GM19455 (cell line): ENCODE data around the gene TBX6.

Experiments
- ATAC-seq: cut with Tn5 transposase; IDR thresholded peaks from one replicate; pipeline ENCODE4 v1.9.1; 2021; ENCODE audit not compliant: unreplicated experiment

The TBX6 gene

GRCh38 chr16:30113711-30114333, 22.1 kb upstream of the TBX6 start:
- ATAC-seq = no peak

- no peak for ATAC-seq
Measured at GRCh38 chr16:30113031-30113710, 21.4 kb upstream of the TBX6 start, which contains the start of gene GDPD3. Gene GDPD3 (minus strand): TSS chr16:30113537. CDS start chr16:30113478, 59 bp downstream.

DNA sequence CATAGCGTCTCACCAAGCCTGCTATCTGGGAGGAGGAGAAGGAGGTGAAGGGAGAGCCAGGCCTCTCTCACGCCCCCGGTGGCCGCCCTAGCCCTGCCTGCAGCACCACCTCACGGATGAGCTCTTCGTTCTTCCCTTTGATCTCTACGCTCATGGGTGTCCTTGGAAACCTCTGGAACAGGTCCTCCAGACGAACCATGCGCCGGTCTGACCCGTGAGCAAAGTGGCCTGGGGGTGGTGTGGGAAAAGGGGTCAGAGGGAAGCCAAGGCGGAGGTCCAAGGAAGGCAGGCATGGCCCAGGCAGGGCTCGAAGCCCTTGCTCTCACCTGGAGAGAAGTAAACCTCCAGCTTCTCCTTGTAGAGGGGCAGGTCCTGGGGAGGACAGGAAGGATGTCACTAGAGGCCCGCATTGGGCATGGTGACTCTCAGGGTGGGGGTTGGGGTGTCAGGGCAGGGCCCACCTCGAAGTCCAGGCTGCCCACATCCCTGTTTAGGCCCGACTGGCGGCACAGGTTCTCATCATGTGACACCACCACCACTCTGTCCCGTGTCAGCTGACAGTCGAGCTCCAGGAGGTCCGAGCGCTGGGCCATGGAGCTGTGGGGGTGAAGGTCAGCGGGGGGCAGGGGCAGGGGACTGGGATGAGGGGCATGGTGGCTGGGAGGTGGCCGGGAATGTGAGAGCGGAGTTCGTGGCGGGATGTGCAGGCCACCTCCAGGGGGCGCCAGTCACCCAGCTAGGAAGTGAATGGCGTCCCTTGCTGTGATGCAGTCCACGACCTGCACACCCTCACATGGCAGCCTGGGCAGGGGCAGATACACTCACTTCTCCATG, 20.7 kb upstream of the TBX6 start:
- ATAC-seq = no peak

DNA sequence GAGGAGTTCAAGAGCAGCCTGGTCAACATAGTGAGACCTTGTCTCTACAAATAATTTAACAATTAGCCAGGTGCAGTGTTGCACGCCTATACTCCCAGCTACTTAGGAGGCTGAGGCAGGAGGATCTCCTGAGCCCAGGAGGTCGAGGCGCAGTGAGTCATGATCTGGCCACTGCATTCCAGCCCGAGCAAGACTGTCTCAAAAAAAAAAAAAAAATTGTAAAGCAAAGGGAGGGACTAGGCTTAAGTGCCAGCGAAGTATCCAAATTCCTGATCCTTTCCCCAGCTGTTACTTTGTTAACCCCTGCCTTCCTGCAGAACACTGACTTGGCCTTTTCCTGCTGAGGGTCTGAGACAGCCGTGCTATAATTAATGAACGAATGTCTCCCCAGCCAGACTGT, 18.9 kb upstream of the TBX6 start:
- ATAC-seq = no peak

DNA sequence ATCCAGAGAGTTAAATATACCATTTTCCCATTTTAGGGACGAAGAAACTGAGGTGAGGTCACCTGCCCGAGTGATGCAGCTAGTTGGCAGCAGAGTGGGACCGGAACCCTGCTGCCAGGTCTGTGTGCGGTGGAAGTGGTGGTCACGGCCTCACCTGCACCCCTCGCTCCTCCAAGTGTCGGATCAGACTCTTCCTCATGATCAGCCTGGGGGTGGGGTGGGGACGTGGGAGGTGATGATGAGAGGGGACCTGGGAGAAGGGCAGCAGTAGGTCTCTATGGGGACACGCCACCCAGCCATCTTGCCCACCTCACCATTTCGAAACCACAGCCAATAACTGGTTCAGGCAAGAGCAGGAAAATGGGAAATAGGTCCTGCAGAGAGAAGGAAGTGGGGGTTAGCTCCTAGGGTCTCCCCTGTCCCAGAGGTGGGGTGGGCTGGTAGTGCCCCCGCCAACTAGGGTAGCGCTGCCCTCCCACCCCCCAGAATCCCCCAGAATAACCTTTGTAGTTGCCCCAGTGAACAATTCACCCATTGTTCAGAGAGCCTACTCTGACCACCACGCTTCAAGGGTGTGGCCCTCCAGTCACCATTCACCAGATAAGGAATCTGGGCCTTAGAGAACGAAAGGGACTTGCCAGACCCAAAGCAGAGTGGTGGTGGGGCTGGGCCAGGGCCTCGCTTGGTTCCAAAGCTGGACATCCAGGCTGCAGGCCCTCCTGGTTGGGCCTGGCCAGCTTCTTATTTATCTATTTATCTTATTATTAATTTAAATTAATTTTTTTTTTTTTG, 16.5 kb upstream of the TBX6 start:
- ATAC-seq = no peak

DNA sequence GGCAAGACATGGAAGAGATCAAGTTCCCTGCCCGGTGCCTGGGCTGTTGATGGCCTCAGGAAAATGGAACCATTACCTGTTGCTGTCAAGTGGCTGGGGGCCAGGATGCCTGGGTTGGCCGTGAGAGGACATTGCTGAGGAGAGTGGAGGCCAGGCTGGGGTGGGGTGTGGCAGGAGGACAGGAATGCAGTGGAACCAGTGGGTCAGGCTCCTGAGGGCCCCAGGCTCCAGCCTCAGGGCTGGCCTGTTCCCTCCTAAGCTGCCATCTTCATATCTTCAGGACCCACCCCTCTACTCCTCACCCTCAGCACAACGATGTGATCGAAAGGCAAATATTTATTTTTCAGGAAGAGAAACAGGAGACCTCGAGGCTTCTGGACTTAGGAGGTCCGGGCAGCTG, 12.8 kb upstream of the TBX6 start:
- ATAC-seq = no peak

DNA sequence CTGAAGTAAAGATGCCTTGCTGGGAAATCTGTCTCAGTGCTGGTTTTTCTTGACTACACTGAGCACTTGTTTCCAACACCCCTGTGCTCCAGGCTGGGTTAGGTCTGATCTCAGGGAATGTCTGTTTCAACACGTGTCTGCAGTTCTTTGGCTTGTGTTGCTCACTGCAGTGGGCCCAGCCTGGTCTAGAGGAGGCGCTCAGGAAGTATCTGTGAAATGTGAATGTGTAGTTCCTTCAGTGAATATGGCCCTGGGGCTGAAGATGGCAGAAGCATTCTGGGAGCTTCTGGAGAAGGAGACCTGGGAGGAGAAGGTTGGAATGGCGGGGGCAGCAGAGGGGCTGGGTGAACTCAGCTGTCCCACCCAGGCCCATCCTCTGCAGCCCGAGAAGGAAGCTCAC, 12.4 kb upstream of the TBX6 start:
- no peak for ATAC-seq

DNA sequence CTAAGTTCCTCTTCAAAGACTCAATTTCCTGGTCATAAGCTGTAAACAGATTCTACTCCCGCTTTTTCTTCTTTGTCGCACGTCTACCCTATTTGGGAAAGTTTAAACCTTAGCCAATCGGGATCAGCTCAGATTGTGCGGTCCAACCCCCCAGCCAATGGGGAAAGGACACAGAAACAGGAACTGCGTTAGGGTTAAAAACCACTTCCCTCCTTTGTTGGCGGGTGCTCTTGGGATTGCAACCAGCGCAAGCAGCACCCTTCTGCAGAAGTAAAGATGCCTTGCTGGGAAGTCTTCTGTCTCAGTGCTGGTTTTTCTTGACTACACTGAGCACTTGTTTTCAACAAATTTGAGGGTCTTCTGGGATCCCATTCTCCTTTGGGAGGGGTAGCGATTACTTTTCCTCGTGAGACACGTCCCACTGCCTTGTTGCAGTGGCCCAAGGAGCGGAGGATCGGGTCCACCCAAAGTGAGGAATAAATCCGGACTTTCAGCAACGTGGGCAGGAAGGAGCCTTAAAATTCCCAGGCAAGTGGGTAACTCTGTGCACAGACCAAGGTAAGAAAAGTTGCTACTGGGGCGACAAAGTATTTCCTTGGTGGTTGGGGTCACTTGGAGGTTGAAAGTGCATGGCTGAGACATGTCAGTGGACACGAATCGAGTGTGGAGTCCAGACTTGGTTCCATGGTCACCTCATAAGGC, 5.3 kb upstream of the TBX6 start:
- no peak for ATAC-seq

DNA sequence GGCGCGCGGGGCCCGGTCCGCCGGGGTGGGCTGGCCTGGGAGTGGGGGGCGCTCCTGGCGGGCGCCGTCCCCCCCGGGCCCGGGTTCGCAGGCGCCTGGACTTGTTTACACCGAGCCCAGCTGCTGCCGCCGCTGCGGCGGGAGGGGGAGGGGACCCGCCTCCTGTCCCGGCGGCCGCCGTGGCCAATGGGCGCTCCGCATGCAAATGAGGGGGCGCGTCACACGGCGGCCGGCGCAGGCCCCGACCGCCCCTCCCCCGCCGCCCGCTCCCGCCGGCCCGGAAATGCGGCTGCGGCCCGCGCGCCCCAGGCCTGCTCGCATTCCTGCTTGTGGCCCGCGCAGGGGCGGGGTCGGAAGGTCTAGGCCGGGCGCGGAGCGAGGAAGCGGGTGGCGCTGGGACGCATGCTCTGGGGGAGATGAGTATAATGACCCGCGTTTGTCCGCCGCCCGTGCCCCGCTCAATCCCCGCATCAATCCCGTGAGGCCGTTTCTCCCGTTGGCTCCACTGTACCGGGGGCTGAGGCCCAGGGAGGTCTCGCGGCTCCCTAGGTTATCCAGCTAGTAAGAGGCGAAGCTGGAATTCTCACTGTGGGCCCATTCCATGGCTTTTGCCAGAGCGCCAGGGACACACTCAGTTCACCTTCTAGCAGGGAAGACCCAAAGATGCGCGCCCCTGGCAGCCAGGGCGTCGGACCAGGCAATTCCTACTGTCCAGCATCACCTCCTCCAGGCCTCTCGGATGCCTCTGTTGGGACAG, 4.6 kb upstream of the TBX6 start, which contains the start of gene YPEL3:
Gene YPEL3 (minus strand): TSS at position 109 of the 757 bp plus-strand sequence. CDS start 731 bp downstream, outside the sequence.
- peak; percentile 52 for ATAC-seq

DNA sequence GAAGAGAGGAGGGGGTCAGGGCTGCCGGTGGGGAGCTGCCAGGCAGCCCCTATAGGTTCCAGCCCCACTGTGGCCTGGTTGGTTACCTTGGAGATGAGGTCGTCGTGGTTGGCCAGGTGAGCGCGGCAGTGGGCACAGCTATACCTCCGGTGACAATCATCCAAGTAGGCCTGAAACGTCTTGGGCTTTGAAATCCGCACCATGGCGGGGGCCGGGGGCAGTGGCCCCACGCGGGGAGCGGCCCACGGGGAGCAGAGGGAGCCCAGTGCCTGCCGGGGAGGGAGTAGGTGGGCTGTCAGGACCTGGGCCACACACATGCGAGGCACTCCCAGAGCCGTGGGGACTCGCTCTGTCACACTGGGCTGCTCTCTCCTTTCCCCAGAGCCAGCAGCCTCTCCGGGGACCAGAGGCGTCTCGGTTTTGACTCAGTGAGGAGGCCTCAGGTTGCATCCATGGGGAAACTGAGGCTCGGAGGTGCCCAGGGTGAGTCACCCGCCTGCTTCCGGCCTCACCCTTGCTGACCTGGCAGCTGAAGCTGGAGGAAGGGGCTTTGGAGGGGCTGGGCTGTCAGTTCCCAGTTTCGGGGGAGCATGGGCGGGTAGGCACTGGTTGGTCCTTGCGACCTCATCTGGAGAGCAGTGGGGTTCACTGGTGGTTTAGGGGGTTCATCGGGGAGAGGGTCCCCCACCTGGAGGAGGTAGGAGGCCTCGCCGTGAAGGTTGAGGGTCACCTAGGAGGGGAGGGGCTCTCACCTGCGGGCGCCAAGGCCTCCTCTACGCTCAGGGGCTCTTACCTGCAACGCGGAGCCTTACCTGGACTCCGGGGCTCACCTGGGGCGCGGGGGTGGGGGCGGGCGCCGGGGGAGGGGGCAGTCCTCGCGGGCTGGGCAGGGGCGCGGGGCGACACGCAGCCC, 3.7 kb upstream of the TBX6 start:
- ATAC-seq = no peak

DNA sequence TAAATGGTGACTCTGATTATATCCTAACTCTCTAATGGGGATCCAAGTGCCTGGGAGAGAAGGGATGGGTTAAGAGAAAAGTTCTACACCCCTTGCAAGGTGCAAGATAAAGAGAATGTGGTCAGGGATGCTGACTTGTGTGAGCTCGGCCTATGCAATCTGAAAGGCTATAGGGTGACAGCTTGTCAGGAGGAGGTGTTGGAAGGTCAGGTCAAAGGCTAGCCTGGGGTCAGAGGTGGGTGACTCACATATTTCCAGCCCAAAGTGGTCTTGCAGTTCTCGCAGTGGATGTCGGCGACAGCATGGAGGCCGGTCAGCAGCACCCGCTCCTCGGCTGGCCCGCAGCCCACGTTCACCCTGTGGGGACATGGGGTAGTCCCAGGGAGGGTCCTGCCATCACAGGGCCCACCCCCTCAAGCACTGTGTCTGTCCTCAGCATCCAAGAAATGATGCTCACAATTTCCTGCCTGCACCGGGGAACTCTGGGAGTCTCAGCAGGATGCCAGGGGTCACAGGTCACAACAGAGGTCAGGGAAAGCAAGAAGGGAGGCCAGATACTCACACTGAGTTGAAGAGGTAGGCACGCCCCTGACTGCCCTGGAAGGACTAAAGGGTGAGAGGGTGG, 2.9 kb upstream of the TBX6 start:
- no peak for ATAC-seq

DNA sequence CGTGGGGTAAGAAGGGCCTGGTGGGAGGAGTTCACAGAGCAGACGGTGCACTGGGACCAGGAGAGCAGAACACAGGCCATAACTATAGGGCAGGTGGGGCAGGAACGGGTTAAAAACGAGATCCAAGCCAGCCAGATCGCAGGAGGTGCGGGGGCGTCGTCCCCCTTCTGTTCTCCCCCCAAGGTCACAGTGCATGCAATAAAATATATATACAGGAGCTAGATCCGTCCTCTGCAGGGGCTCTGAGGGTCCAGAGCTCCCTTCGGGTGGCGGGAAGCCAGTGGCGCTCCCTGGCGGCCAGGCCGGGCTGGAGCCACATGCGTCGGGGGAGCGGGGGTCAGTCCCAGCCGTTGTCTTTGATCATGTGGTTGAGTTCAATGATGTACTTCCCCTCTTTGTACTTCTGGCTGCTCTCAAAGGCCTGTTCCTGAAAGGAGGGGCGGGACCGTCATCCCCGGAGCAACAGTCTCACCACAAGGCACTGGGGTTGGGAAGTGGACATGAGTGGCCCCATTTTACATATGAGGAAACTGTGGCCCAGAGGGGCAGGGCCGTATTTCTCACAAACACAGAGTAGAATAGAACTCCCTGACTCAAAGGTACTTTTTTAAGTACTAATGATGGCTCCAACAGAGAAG, 768 bp upstream of the TBX6 start:
- peak; percentile 41 for ATAC-seq

DNA sequence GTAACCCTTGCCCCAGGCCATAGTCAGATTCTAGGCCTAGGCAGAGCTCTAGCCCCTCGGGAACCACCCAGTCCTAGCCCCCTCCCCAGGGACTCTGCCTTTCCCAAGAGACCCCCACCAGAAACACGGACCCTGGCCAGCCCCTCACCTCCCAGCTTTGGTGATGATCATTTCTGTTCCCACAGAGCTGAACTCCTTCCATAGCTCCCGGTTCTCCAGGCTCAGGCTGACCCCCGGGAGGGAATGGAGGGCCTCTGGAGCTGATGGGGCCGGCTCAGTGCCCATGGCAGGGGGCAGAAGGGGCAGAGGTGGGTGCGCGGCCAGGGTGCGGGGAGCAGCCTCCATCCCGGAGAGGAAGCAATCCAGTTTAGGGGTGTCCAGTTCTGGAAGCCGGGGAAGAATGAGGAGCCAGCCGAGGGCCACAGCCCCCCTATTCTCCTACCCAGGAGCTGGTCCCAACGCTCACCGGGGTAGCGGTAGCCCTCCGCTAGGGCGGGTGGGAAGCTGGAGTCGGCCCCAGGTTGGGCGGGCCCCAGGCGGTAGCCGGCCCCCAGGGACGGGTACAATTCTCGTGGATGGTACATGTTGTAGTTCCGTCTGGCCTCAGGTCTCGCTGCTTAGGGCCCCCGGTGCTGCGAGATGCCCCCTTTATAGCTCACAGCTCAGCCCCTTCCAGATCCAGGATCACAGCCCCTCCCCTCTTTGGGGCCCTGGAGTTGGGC, 953 bp downstream of the TBX6 start:
- ATAC-seq = no peak

DNA sequence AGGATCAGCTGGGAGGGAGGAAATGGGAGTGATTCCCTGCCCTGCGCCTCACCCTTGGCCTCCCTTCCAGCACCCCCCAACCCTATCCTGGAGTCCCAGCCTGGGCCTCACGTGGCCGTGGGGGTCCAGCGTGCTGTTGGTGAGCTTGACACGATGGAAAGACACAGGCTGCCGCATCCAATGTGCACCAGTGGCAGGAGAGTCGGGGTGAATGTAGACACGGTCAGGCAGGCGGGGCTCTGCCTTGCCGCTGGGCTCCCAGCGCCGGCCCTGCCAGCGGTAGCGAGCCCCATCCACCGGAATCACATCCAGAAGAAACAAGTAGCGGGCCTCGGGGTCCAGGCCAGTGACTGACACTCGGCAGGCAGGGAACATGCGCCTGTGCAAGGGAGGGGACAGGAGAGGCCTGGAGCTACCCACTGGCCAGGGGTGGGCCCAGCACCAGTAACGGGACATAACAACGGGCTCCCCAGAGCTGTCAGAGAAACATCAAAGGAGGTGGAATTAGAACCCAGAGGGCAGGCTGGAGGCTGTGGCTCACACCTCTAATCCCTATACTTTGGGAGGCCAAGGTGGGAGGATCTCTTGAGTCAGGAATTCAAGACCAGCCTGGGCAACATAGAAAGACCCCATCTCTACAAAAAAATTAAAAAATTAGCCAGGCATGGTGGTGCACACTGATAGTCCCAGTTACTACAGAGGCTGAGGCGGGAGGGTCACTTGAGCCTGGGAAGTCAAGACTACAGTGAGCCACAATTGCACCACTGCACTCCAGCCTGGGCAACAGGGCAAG, 2.7 kb downstream of the TBX6 start:
- no peak for ATAC-seq

- no peak for ATAC-seq
Measured at GRCh38 chr16:30088237-30088831, 3.4 kb downstream of the TBX6 start.
